ENCODE results near the gene GEMIN2. TPM values are rescaled to one million over a fixed set of nuclear protein-coding genes. Genes with fewer than 3 reads are reported as not detected.
A peak's percentile ranks its signal among the peaks of the same experiment; 100 is the strongest.

Gene GEMIN2
- total RNA-seq, 2 experiments from 2014 or later = 14.6 to 16.1 TPM

GRCh38 chr14:39180553-39180952 is 66.4 kb downstream of the GEMIN2 start:
- Histone ChIP-seq H3K9me3 (ENCODE audit: control insufficient read depth in 1 of 2, insufficient read depth in 1 of 2, low read length in 2 of 2) (no peaks in the 10 kb centered on the region), H3K27me3 (ENCODE audit: control insufficient read depth in 1 of 2, insufficient read depth in 2 of 2, low read length in 2 of 2) (no peaks in the 10 kb centered on the region), H3K4me1 (ENCODE audit: insufficient read depth, low read length) (peaks cover 24% of the 10 kb centered on the region), H3K27ac (ENCODE audit: low read depth in 1 of 2, low read length in 2 of 2) (no peak overlapping the region), H3K36me3 (ENCODE audit: insufficient read depth, low read length) (peaks cover 86% of the 10 kb centered on the region), H3K4me3 (ENCODE audit: low read length) (no peak overlapping the region)
- Mint-ChIP-seq H3K36me3 (ENCODE audit: low read depth) (peaks cover 11% of the 10 kb centered on the region), H3K4me1 (ENCODE audit: low read depth) (peaks cover 28% of the 10 kb centered on the region), H3K27me3 (no peaks in the 10 kb centered on the region), H3K9me3 (no peaks in the 10 kb centered on the region), H3K27ac (no peak overlapping the region), H3K4me3 (no peak overlapping the region)
- ChIA-PET CTCF (no interaction called here), POLR2A (interaction anchor here (0.7 kb wide), 1 partner anchor 77 kb away, joined by 3 read pairs; the partner anchor contains the start of gene SEC23A)
- no peak for TF ChIP-seq CTCF (IDR thresholded peaks at IDR 0.05)
- intact Hi-C loops (cut with DNase I, micrococcal nuclease) = loop anchor here in 1 of 2 experiments (5.0 kb wide), 1 partner anchor 47 kb away; no protein-coding TSS in a partner anchor
- no peak for DNase-seq
- no peak for ATAC-seq (ENCODE audit: poor library complexity)

GRCh38 chr14:39181026-39181692 is 67.0 kb downstream of the GEMIN2 start:
- Mint-ChIP-seq H3K27me3 (no peaks in the 10 kb centered on the region), H3K27ac (no peak overlapping the region), H3K36me3 (ENCODE audit: low read depth) (peaks cover 12% of the 10 kb centered on the region), H3K9me3 (no peaks in the 10 kb centered on the region), H3K4me3 (no peak overlapping the region), H3K4me1 (ENCODE audit: low read depth) (peaks cover 22% of the 10 kb centered on the region)
- ATAC-seq (ENCODE audit: poor library complexity) (peak; percentile 22), DNase-seq (no peak)
- no peak overlapping the region for H3K27ac ChIP-seq (ENCODE audit: low read depth in 1 of 2, low read length in 2 of 2)
- CTCF ChIA-PET = no interaction called here
- H3K4me1 ChIP-seq (ENCODE audit: insufficient read depth, low read length) = peaks cover 20% of the 10 kb centered on the region
- peaks cover 86% of the 10 kb centered on the region for H3K36me3 ChIP-seq (ENCODE audit: insufficient read depth, low read length)
- no peaks in the 10 kb centered on the region for H3K27me3 ChIP-seq (ENCODE audit: control insufficient read depth in 1 of 2, insufficient read depth in 2 of 2, low read length in 2 of 2)
- no peak overlapping the region for H3K4me3 ChIP-seq (ENCODE audit: low read length)
- POLR2A ChIA-PET = no interaction called here
- no peak for TF ChIP-seq CTCF (IDR thresholded peaks at IDR 0.05)
- no peaks in the 10 kb centered on the region for H3K9me3 ChIP-seq (ENCODE audit: control insufficient read depth in 1 of 2, insufficient read depth in 1 of 2, low read length in 2 of 2)
- intact Hi-C loops (cut with DNase I, micrococcal nuclease) = loop anchor here in 1 of 2 experiments (5.0 kb wide), 1 partner anchor 46 kb away; no protein-coding TSS in a partner anchor

- Histone ChIP-seq H3K27ac (ENCODE audit: low read depth in 1 of 2, low read length in 2 of 2) (no peak overlapping the region), H3K4me1 (ENCODE audit: insufficient read depth, low read length) (peaks cover 17% of the 10 kb centered on the region), H3K36me3 (ENCODE audit: insufficient read depth, low read length) (peaks cover 83% of the 10 kb centered on the region), H3K4me3 (ENCODE audit: low read length) (no peak overlapping the region), H3K9me3 (ENCODE audit: control insufficient read depth in 1 of 2, insufficient read depth in 1 of 2, low read length in 2 of 2) (no peaks in the 10 kb centered on the region), H3K27me3 (ENCODE audit: control insufficient read depth in 1 of 2, insufficient read depth in 2 of 2, low read length in 2 of 2) (no peaks in the 10 kb centered on the region)
- no peaks in the 10 kb centered on the region for H3K9me3 Mint-ChIP-seq
- no peak for TF ChIP-seq CTCF (IDR thresholded peaks at IDR 0.05)
- H3K4me3 Mint-ChIP-seq = no peak overlapping the region
- H3K36me3 Mint-ChIP-seq (ENCODE audit: low read depth) = peaks cover 16% of the 10 kb centered on the region
- ChIA-PET CTCF (no interaction called here), POLR2A (no interaction called here)
- peaks cover 20% of the 10 kb centered on the region for H3K4me1 Mint-ChIP-seq (ENCODE audit: low read depth)
- no peak overlapping the region for H3K27ac Mint-ChIP-seq
- intact Hi-C loops (cut with DNase I, micrococcal nuclease) = loop anchor here in 1 of 2 experiments (5.0 kb wide), 1 partner anchor 46 kb away; no protein-coding TSS in a partner anchor
- DNase-seq = no peak
- no peak for ATAC-seq (ENCODE audit: poor library complexity)
- no peaks in the 10 kb centered on the region for H3K27me3 Mint-ChIP-seq
These were observed 67.5 kb downstream of the GEMIN2 start for GRCh38 chr14:39181693-39182047.

Measured in CD4-positive, alpha-beta T cell (primary cell).